IPS-15b (cell line): ENCODE measurements around the gene HSD3B2.
"Not testable (repeated sequence)": the region's sequence is repeated elsewhere in the genome, so short reads cannot be mapped to it uniquely, and the experiment has no call there.

Source experiments
- H3K27me3 ChIP-seq: one replicate; pipeline ENCODE4 v1.6.1; 2013; ENCODE audit warnings: low read length; ENCODE audit not compliant: control insufficient read depth, insufficient read depth
- H3K36me3 ChIP-seq: one replicate; pipeline ENCODE4 v1.6.1; 2013; ENCODE audit warnings: low read length; ENCODE audit not compliant: control insufficient read depth, insufficient read depth
- H3K4me1 ChIP-seq: one replicate; pipeline ENCODE4 v1.6.1; 2013; ENCODE audit warnings: mild to moderate bottlenecking, low read length; ENCODE audit not compliant: control insufficient read depth, insufficient read depth
- H3K4me3 ChIP-seq: one replicate; pipeline ENCODE4 v1.5.1; 2013; ENCODE audit warnings: low read depth, low read length
- H3K9ac ChIP-seq: one replicate; pipeline ENCODE4 v1.6.1; 2013; ENCODE audit warnings: low read depth, mild to moderate bottlenecking, low read length
- H3K9me3 ChIP-seq: one replicate; pipeline ENCODE4 v1.6.1; 2013; ENCODE audit warnings: mild to moderate bottlenecking, low read length; ENCODE audit not compliant: control insufficient read depth, insufficient read depth

The HSD3B2 gene

GRCh38 chr1:119414950-119415349, at the start of gene HSD3B2:
TSS of gene HSD3B2 (plus strand) at chr1:119415150. CDS start at chr1:119415420, 270 bp downstream.
- H3K9me3 ChIP-seq: no peaks in the 10 kb centered on the region
- H3K9ac ChIP-seq: no peak within 1 kb of the TSS
- H3K4me3 ChIP-seq: no peak within 1 kb of the TSS
- no peaks in the 10 kb centered on the region for H3K36me3 ChIP-seq
- no peaks in the 10 kb centered on the region for H3K4me1 ChIP-seq
- no peaks in the 10 kb centered on the region for H3K27me3 ChIP-seq

- H3K36me3 ChIP-seq: no peaks in the 10 kb centered on the region
- H3K4me1 ChIP-seq: peaks cover 6% of the 10 kb centered on the region
- H3K27me3 ChIP-seq: no peaks in the 10 kb centered on the region
- H3K9ac ChIP-seq: no peak overlapping the region
- no peaks in the 10 kb centered on the region for H3K9me3 ChIP-seq
- H3K4me3 ChIP-seq: no peak overlapping the region
Observed at GRCh38 chr1:119366424-119366823, 48.5 kb upstream of the HSD3B2 start.

- Histone ChIP-seq H3K36me3 (no peaks in the 10 kb centered on the region), H3K4me1 (peaks cover 11% of the 10 kb centered on the region), H3K4me3 (no peak overlapping the region), H3K9me3 (no peaks in the 10 kb centered on the region), H3K27me3 (no peaks in the 10 kb centered on the region), H3K9ac (no peak overlapping the region)
Observed at GRCh38 chr1:119367432-119368124, 47.4 kb upstream of the HSD3B2 start.

GRCh38 chr1:119368554-119368953, 46.4 kb upstream of the HSD3B2 start, which contains the start of gene HAO2:
TSS of gene HAO2 (plus strand) at chr1:119368785. CDS start at chr1:119381086, 12,301 bp downstream.
- no peak within 1 kb of the TSS for H3K9ac ChIP-seq
- peaks cover 8% of the 10 kb centered on the region for H3K4me1 ChIP-seq
- no peaks in the 10 kb centered on the region for H3K27me3 ChIP-seq
- H3K36me3 ChIP-seq: no peaks in the 10 kb centered on the region
- no peak within 1 kb of the TSS for H3K4me3 ChIP-seq
- H3K9me3 ChIP-seq: no peaks in the 10 kb centered on the region

- H3K9me3 ChIP-seq: no peaks in the 10 kb centered on the region
- H3K4me1 ChIP-seq: peaks cover 8% of the 10 kb centered on the region
- no peaks in the 10 kb centered on the region for H3K27me3 ChIP-seq
- H3K4me3 ChIP-seq: no peak overlapping the region
- no peaks in the 10 kb centered on the region for H3K36me3 ChIP-seq
- no peak overlapping the region for H3K9ac ChIP-seq
Observed at GRCh38 chr1:119370748-119371147, 44.2 kb upstream of the HSD3B2 start.

GRCh38 chr1:119371815-119372214, 43.1 kb upstream of the HSD3B2 start:
- Histone ChIP-seq H3K4me1 (peaks cover 8% of the 10 kb centered on the region), H3K27me3 (no peaks in the 10 kb centered on the region), H3K4me3 (no peak overlapping the region), H3K36me3 (no peaks in the 10 kb centered on the region), H3K9me3 (no peaks in the 10 kb centered on the region), H3K9ac (no peak overlapping the region)

- no peak overlapping the region for H3K9ac ChIP-seq
- H3K9me3 ChIP-seq: no peaks in the 10 kb centered on the region
- peaks cover 8% of the 10 kb centered on the region for H3K4me1 ChIP-seq
- no peaks in the 10 kb centered on the region for H3K36me3 ChIP-seq
- no peak overlapping the region for H3K4me3 ChIP-seq
- H3K27me3 ChIP-seq: no peaks in the 10 kb centered on the region
Observed at GRCh38 chr1:119372503-119373086, 42.4 kb upstream of the HSD3B2 start.

GRCh38 chr1:119373465-119373864, 41.5 kb upstream of the HSD3B2 start:
- peaks cover 8% of the 10 kb centered on the region for H3K4me1 ChIP-seq
- no peak overlapping the region for H3K4me3 ChIP-seq

GRCh38 chr1:119374208-119374874, 40.6 kb upstream of the HSD3B2 start:
- Histone ChIP-seq H3K27me3 (no peaks in the 10 kb centered on the region), H3K4me1 (peaks cover 8% of the 10 kb centered on the region), H3K9me3 (no peaks in the 10 kb centered on the region), H3K36me3 (no peaks in the 10 kb centered on the region), H3K9ac (no peak overlapping the region), H3K4me3 (no peak overlapping the region)

More at GRCh38 chr1:119373465-119373864, 41.5 kb upstream of the HSD3B2 start:
- Histone ChIP-seq H3K36me3 (no peaks in the 10 kb centered on the region), H3K9me3 (no peaks in the 10 kb centered on the region), H3K27me3 (no peaks in the 10 kb centered on the region), H3K9ac (no peak overlapping the region)

- Histone ChIP-seq H3K4me1 (peaks cover 8% of the 10 kb centered on the region), H3K4me3 (no peak overlapping the region), H3K9ac (no peak overlapping the region), H3K9me3 (no peaks in the 10 kb centered on the region), H3K36me3 (no peaks in the 10 kb centered on the region), H3K27me3 (no peaks in the 10 kb centered on the region)
Observed at GRCh38 chr1:119375366-119375765, 39.6 kb upstream of the HSD3B2 start.

- Histone ChIP-seq H3K4me3 (no peak overlapping the region), H3K4me1 (peaks cover 7% of the 10 kb centered on the region), H3K9me3 (no peaks in the 10 kb centered on the region), H3K36me3 (no peaks in the 10 kb centered on the region), H3K27me3 (no peaks in the 10 kb centered on the region), H3K9ac (no peak overlapping the region)
Observed at GRCh38 chr1:119376594-119376993, 38.4 kb upstream of the HSD3B2 start.

- not testable (repeated sequence) for H3K27me3 ChIP-seq, H3K36me3 ChIP-seq
Observed at GRCh38 chr1:119377594-119377993, 37.4 kb upstream of the HSD3B2 start.

More at GRCh38 chr1:119377594-119377993, 37.4 kb upstream of the HSD3B2 start:
- not testable (repeated sequence) for H3K4me1 ChIP-seq, H3K4me3 ChIP-seq, H3K9ac ChIP-seq, H3K9me3 ChIP-seq
